Esophagus muscularis mucosa (tissue), 4 donors: ENCODE measurements around the gene ABO. TPM values are rescaled to one million over a fixed set of nuclear protein-coding genes. Genes with fewer than 3 reads are reported as not detected.

Experiments
- DNase-seq: peaks from one replicate; pipeline ENCODE4 v3.0.0-alpha.2; 2017; ENCODE audit errors: extremely low spot score
- H3K27ac ChIP-seq, 4 donors: fragments of 200-600 bp; sonication (generic); replicated peaks in 1 of 4; 1 replicate in 3 of 4; 2 replicates in 1 of 4; pipeline ENCODE4 v1.5.1; 2016 to 2019; ENCODE audit warnings: mild to moderate bottlenecking in 1 of 4
- H3K27me3 ChIP-seq, 4 donors: fragments of 200-600 bp; sonication (generic); one replicate each; pipeline versions ENCODE4 v1.5.1 to v1.6.0; 2016 to 2019
- H3K36me3 ChIP-seq, 4 donors: fragments of 200-600 bp; sonication (generic); one replicate each; pipeline ENCODE4 v1.5.1; 2016 to 2019
- H3K4me1 ChIP-seq, 4 donors: fragments of 200-600 bp; sonication (generic); one replicate each; pipeline ENCODE4 v1.5.1; 2016 to 2019
- H3K4me3 ChIP-seq, 4 donors: fragments of 200-600 bp; sonication (generic); 1 replicate in 2 of 4; 2 replicates in 2 of 4; pipeline ENCODE4 v1.5.1; 2016 to 2019; ENCODE audit warnings: mild to moderate bottlenecking in 4 of 4, moderate library complexity in 1 of 4
- H3K9me3 ChIP-seq, 4 donors: fragments of 200-600 bp; sonication (generic); 1 replicate in 3 of 4; 2 replicates in 1 of 4; pipeline ENCODE4 v1.5.1; 2016 to 2019
- EP300 ChIP-seq: sonication (generic); formaldehyde crosslinking; IDR thresholded peaks from one replicate; pipeline ENCODE4 v1.6.1; 2017; ENCODE audit warnings: antibody characterized with exemption
- POLR2A ChIP-seq: fragments of 450-650 bp; IDR thresholded peaks from one replicate; pipeline ENCODE4 v1.6.1; 2017; ENCODE audit warnings: antibody characterized with exemption, moderate library complexity, mild to moderate bottlenecking, low read depth
- POLR2AphosphoS5 ChIP-seq, 2 donors: sonication (generic); formaldehyde crosslinking; IDR thresholded peaks; one replicate each; pipeline ENCODE4 v1.6.1; 2017; ENCODE audit warnings: antibody characterized with exemption in 2 of 2
- WGBS: methylation state at CpG from one replicate; pipeline ENCODE4 v1.1.5; 2018; 5-methylcytosine and 5-hydroxymethylcytosine counted together
- intact Hi-C: fragments of 100-400 bp; cut with DNase I; formaldehyde crosslinking; loops from one replicate; pipeline ENCODE4 v1.15.1; 2023
- total RNA-seq, 4 donors: library from RNA; depleted of rRNA; stranded (reverse); fragments of >200 nt; gene quantifications; one replicate each; pipeline versions ENCODE4 v1.1.0 to v1.2.1, GENCODE V29; 2016
- TF ChIP-seq, protein P1 (sequence below), 3 experiments: fragments of 200-600 bp in 2 of 3; fragments of 450-650 bp in 1 of 3; sonication (generic) in 2 of 3; IDR thresholded peaks; one replicate each; pipeline ENCODE4 v1.5.1; 2017 to 2019; ENCODE audit warnings: antibody characterized with exemption in 3 of 3, mild to moderate bottlenecking in 2 of 3, moderate library complexity in 1 of 3

ABO gene
- total RNA-seq, 4 donors from 2014 or later = 0.33 to 3.8 (median 1.2) TPM

DNA sequence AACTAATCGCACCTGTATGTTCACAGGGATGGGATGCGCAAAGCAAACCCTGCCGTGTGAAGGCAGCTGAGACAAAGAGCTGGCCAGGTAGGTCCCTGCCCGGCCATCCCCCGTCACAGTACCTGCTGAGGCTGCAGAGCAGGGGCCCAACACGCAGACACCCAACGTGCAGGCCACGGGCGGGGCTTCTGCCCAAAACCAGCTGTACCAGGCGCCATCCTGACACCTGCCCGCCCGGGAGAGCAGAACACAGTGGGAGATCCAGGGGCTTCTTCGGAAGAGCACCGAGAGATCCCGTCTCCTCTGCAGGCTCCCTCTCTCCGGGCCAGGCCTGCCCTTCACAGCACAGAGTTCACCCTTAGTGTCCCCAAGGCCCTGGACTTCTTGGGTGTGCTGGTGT lies 28.4 kb downstream of the ABO start:
- WGBS = 74% methylated on average over 10 of the region's 16 CpGs
- peaks cover 0 to 61% (median 0%) of the 10 kb centered on the region in 4 donors for H3K27me3 ChIP-seq
- H3K4me3 ChIP-seq = no peak overlapping the region
- intact Hi-C loops = no loop called here
- DNase-seq = no peak
- peaks cover 0 to under 1% (median 0%) of the 10 kb centered on the region in 4 donors for H3K4me1 ChIP-seq
- no peaks in the 10 kb centered on the region for H3K36me3 ChIP-seq
- TF ChIP-seq POLR2A = no peak
- no peak for TF ChIP-seq EP300
- no peak for TF ChIP-seq POLR2AphosphoS5 (IDR thresholded peaks at IDR 0.05)
- TF ChIP-seq, protein P1, sequence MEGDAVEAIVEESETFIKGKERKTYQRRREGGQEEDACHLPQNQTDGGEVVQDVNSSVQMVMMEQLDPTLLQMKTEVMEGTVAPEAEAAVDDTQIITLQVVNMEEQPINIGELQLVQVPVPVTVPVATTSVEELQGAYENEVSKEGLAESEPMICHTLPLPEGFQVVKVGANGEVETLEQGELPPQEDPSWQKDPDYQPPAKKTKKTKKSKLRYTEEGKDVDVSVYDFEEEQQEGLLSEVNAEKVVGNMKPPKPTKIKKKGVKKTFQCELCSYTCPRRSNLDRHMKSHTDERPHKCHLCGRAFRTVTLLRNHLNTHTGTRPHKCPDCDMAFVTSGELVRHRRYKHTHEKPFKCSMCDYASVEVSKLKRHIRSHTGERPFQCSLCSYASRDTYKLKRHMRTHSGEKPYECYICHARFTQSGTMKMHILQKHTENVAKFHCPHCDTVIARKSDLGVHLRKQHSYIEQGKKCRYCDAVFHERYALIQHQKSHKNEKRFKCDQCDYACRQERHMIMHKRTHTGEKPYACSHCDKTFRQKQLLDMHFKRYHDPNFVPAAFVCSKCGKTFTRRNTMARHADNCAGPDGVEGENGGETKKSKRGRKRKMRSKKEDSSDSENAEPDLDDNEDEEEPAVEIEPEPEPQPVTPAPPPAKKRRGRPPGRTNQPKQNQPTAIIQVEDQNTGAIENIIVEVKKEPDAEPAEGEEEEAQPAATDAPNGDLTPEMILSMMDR (IDR thresholded peaks at IDR 0.05) = no peak
- H3K27ac ChIP-seq = no peak overlapping the region
- no peaks in the 10 kb centered on the region for H3K9me3 ChIP-seq

DNA sequence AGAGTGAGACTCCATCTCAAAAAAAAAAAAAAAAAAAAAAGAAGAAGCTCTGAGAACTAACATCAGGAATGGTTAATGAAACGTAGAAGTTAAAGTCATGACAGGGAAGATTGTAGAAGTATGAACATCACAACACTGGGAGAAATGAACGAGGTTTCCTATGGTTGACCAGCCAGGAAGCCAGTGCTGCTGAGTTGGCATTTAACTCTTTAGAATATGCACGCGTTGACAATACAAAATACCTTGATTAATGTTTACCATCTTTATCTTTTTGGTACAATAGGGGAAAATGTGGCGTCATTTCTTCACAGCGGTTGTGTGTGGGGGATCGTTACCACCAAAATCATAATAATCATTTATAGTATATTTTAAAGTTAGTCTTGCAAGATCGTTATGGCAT lies 32.0 kb downstream of the ABO start:
- TF ChIP-seq, protein P1 (IDR thresholded peaks at IDR 0.05) = no peak
- TF ChIP-seq EP300 = no peak
- TF ChIP-seq POLR2A = no peak
- H3K27me3 ChIP-seq = peaks cover 0 to 68% (median 0%) of the 10 kb centered on the region in 4 donors
- intact Hi-C loops = no loop called here
- H3K4me1 ChIP-seq = peaks cover 14 to 17% (median 17%) of the 10 kb centered on the region in 4 donors
- no peaks in the 10 kb centered on the region for H3K36me3 ChIP-seq
- H3K27ac ChIP-seq = no peak overlapping the region
- DNase-seq = no peak
- H3K4me3 ChIP-seq = no peak overlapping the region
- H3K9me3 ChIP-seq = no peaks in the 10 kb centered on the region
- 66% methylated on average over 8 of the region's 8 CpGs for WGBS

GRCh38 chr9:133242241-133242640 lies 32.8 kb downstream of the ABO start:
- peaks cover 17 to 21% (median 19%) of the 10 kb centered on the region in 4 donors for H3K4me1 ChIP-seq
- intact Hi-C loops = no loop called here
- no peak overlapping the region for H3K27ac ChIP-seq
- H3K27me3 ChIP-seq = peaks cover 0 to 65% (median 0%) of the 10 kb centered on the region in 4 donors
- no peak overlapping the region for H3K4me3 ChIP-seq
- H3K36me3 ChIP-seq = no peaks in the 10 kb centered on the region
- H3K9me3 ChIP-seq = no peaks in the 10 kb centered on the region
- TF ChIP-seq, protein P1 (IDR thresholded peaks at IDR 0.05) = no peak
- no peak for TF ChIP-seq EP300
- no peak for TF ChIP-seq POLR2A
- TF ChIP-seq POLR2AphosphoS5 (IDR thresholded peaks at IDR 0.05) = no peak
- WGBS = 77% methylated on average over 14 of the region's 14 CpGs
- no peak for DNase-seq

GRCh38 chr9:133239533-133240090 lies 35.4 kb downstream of the ABO start:
- Histone ChIP-seq H3K4me1 (peaks cover 19 to 26% (median 20%) of the 10 kb centered on the region in 4 donors), H3K36me3 (no peaks in the 10 kb centered on the region), H3K27ac (peak overlapping the region in 1 of 4 donors; percentile 68), H3K4me3 (no peak overlapping the region), H3K27me3 (peaks cover 0 to 70% (median 0%) of the 10 kb centered on the region in 4 donors), H3K9me3 (no peaks in the 10 kb centered on the region)
- 92% methylated on average over 15 of the region's 18 CpGs for WGBS
- intact Hi-C loops = no loop called here
- TF ChIP-seq, protein P1 (IDR thresholded peaks at IDR 0.05) = no peak
- no peak for DNase-seq
